ENCODE data around the gene PICK1. TPM values are rescaled to one million over a fixed set of nuclear protein-coding genes. Genes with fewer than 3 reads are reported as not detected.
A peak's percentile ranks its signal among the peaks of the same experiment; 100 is the strongest.
"Not testable (repeated sequence)": the region's sequence is repeated elsewhere in the genome, so short reads cannot be mapped to it uniquely, and the experiment has no call there.

The PICK1 gene
- total and polyA plus RNA-seq, 3 donors from 2014 or later: 61.5 to 89.7 (median 78.7) TPM

GRCh38 chr22:38077595-38077994 is 20.4 kb downstream of the PICK1 start:
- Histone ChIP-seq H3K9me3 (no peaks in the 10 kb centered on the region), H3K27ac (no peak overlapping the region), H3K36me3 (ENCODE audit: low read depth, missing control alignments) (no peaks in the 10 kb centered on the region), H3K4me1 (peaks cover 31% of the 10 kb centered on the region), H3K27me3 (no peaks in the 10 kb centered on the region), H3K4me3 (no peak overlapping the region)
- 63 to 79% methylated on average over 6 to 14 of the region's 14 CpGs for WGBS, 2 donors
- intact Hi-C loops (cut with DNase I; ENCODE audit: low total_unique reads): no loop called here
- no peak for TF ChIP-seq POLR2A (IDR thresholded peaks at IDR 0.05)
- TF ChIP-seq CTCF (IDR thresholded peaks at IDR 0.05): no peak
- DNase-seq: no peak

- Histone ChIP-seq H3K4me3 (no peak overlapping the region), H3K36me3 (ENCODE audit: low read depth, missing control alignments) (no peaks in the 10 kb centered on the region), H3K9me3 (no peaks in the 10 kb centered on the region), H3K4me1 (peaks cover 32% of the 10 kb centered on the region), H3K27ac (no peak overlapping the region), H3K27me3 (no peaks in the 10 kb centered on the region)
- intact Hi-C loops (cut with DNase I; ENCODE audit: low total_unique reads): no loop called here
- WGBS, 2 donors: 75 to 91% methylated on average over 3 to 22 of the region's 22 CpGs
- no peak for DNase-seq
- TF ChIP-seq CTCF (IDR thresholded peaks at IDR 0.05): no peak
- no peak for TF ChIP-seq POLR2A (IDR thresholded peaks at IDR 0.05)
These were observed 21.0 kb downstream of the PICK1 start for GRCh38 chr22:38078046-38078840.

GRCh38 chr22:38079208-38079607 is 22.0 kb downstream of the PICK1 start:
- H3K27me3 ChIP-seq; DNase-seq; H3K36me3 ChIP-seq (ENCODE audit: low read depth, missing control alignments); intact Hi-C loops (cut with DNase I; ENCODE audit: low total_unique reads); H3K9me3 ChIP-seq; H3K4me3 ChIP-seq; H3K27ac ChIP-seq: not testable (repeated sequence)
- H3K4me1 ChIP-seq: peaks cover 32% of the 10 kb centered on the region
- 98 to 100% methylated on average over 2 of the region's 2 CpGs for WGBS, 2 donors

- no peak for TF ChIP-seq CTCF (IDR thresholded peaks at IDR 0.05)
- TF ChIP-seq POLR2A (IDR thresholded peaks at IDR 0.05): no peak
- Histone ChIP-seq H3K4me3 (no peak overlapping the region), H3K27ac (no peak overlapping the region), H3K4me1 (peaks cover 31% of the 10 kb centered on the region), H3K27me3 (no peaks in the 10 kb centered on the region), H3K9me3 (no peaks in the 10 kb centered on the region), H3K36me3 (ENCODE audit: low read depth, missing control alignments) (no peaks in the 10 kb centered on the region)
- DNase-seq: no peak
- intact Hi-C loops (cut with DNase I; ENCODE audit: low total_unique reads): no loop called here
- WGBS, 2 donors: 91 to 94% methylated on average over 4 to 7 of the region's 7 CpGs
These were observed 22.6 kb downstream of the PICK1 start for GRCh38 chr22:38079804-38080203.

- H3K27me3 ChIP-seq: no peaks in the 10 kb centered on the region
- no peak overlapping the region for H3K27ac ChIP-seq
- no peak for DNase-seq
- intact Hi-C loops (cut with DNase I; ENCODE audit: low total_unique reads): no loop called here
- peaks cover 24% of the 10 kb centered on the region for H3K4me1 ChIP-seq
- no peak for TF ChIP-seq POLR2A (IDR thresholded peaks at IDR 0.05)
- TF ChIP-seq CTCF (IDR thresholded peaks at IDR 0.05): no peak
- H3K9me3 ChIP-seq: no peaks in the 10 kb centered on the region
- WGBS, 2 donors: 49 to 60% methylated on average over 5 to 11 of the region's 11 CpGs
- H3K36me3 ChIP-seq (ENCODE audit: low read depth, missing control alignments): no peaks in the 10 kb centered on the region
- H3K4me3 ChIP-seq: peak overlapping the region in 1 of 2 donors; percentile 54
These were observed 23.3 kb downstream of the PICK1 start for GRCh38 chr22:38080474-38080849.

Measured in testis (tissue), 3 donors.